Calu3 (cell line): ENCODE data around the gene PICALM. TPM values are rescaled to one million over a fixed set of nuclear protein-coding genes. Genes with fewer than 3 reads are reported as not detected.

Source experiments
- BruUV-seq: library from RNA; stranded (reverse); fragments of 400-500 nt; replicated peaks from 2 replicates; lab custom pipeline; 2021; lab: Mats Ljungman, UMichigan
- CTCF ChIA-PET: fragments of 300-600 bp; sonication (Branson Sonifier 250); formaldehyde crosslinking; loops from one replicate; lab custom pipeline; 2022; ENCODE audit warnings: antibody characterized with exemption; lab: Charles Lee
- DNase-seq: peaks from one replicate; pipeline ENCODE4 v3.0.0; 2022
- H3K27ac Mint-ChIP-seq: one replicate; pipeline ENCODE4 v1.8.0; 2022; ENCODE audit warnings: mixed read lengths; ENCODE audit not compliant: unreplicated experiment
- H3K27me3 Mint-ChIP-seq: one replicate; pipeline ENCODE4 v1.8.0; 2022; ENCODE audit warnings: mixed read lengths; ENCODE audit not compliant: unreplicated experiment
- H3K36me3 Mint-ChIP-seq: one replicate; pipeline ENCODE4 v1.8.0; 2022; ENCODE audit warnings: mild to moderate bottlenecking, moderate library complexity, mixed read lengths; ENCODE audit not compliant: insufficient read depth, unreplicated experiment
- H3K4me1 Mint-ChIP-seq: one replicate; pipeline ENCODE4 v1.8.0; 2022; ENCODE audit warnings: mild to moderate bottlenecking, low read depth, mixed read lengths; ENCODE audit not compliant: unreplicated experiment
- H3K4me3 Mint-ChIP-seq: one replicate; pipeline ENCODE4 v1.8.0; 2022; ENCODE audit warnings: mild to moderate bottlenecking, low read depth, moderate library complexity, mixed read lengths; ENCODE audit not compliant: unreplicated experiment
- H3K9me3 Mint-ChIP-seq: one replicate; pipeline ENCODE4 v1.8.0; 2022; ENCODE audit warnings: low read depth, mixed read lengths; ENCODE audit not compliant: unreplicated experiment
- CTCF ChIP-seq: fragments of 200-600 bp; IDR thresholded peaks from one replicate; pipeline ENCODE4 v1.8.0; 2022; ENCODE audit warnings: antibody characterized with exemption; ENCODE audit not compliant: unreplicated experiment
- intact Hi-C: fragments of 100-400 bp; cut with micrococcal nuclease; formaldehyde crosslinking; loops from one replicate; pipeline ENCODE4 v1.10.0; 2022; ENCODE audit not compliant: unreplicated experiment
- total RNA-seq: library from RNA; stranded (reverse); gene quantifications from 2 replicates; pipeline ENCODE4 v1.2.3, GENCODE V29; 2022

PICALM gene
- total RNA-seq, 1 experiment from 2014 or later: 124 TPM

GRCh38 chr11:85988780-85989179 is 80.1 kb downstream of the PICALM start:
- CTCF ChIA-PET: interaction anchor here (0.5 kb wide), 1 partner anchor 29 kb away, joined by 3 read pairs; no protein-coding TSS in a partner anchor
- no peak for DNase-seq
- H3K27me3 Mint-ChIP-seq: no peaks in the 10 kb centered on the region
- no peaks in the 10 kb centered on the region for H3K4me1 Mint-ChIP-seq
- H3K9me3 Mint-ChIP-seq: no peaks in the 10 kb centered on the region
- no TSS peak for BruUV-seq
- intact Hi-C loops: no loop called here
- no peak for TF ChIP-seq CTCF
- no peak overlapping the region for H3K4me3 Mint-ChIP-seq
- peaks cover 6% of the 10 kb centered on the region for H3K36me3 Mint-ChIP-seq
- no peak overlapping the region for H3K27ac Mint-ChIP-seq

GRCh38 chr11:85977751-85978160 is 91.1 kb downstream of the PICALM start:
- CTCF ChIA-PET: no interaction called here
- no peak overlapping the region for H3K27ac Mint-ChIP-seq
- TF ChIP-seq CTCF: no peak
- intact Hi-C loops: no loop called here
- no peak for DNase-seq
- no peaks in the 10 kb centered on the region for H3K27me3 Mint-ChIP-seq
- H3K36me3 Mint-ChIP-seq: peaks cover 22% of the 10 kb centered on the region
- H3K4me1 Mint-ChIP-seq: no peaks in the 10 kb centered on the region
- no TSS peak for BruUV-seq
- no peak overlapping the region for H3K4me3 Mint-ChIP-seq
- H3K9me3 Mint-ChIP-seq: no peaks in the 10 kb centered on the region

GRCh38 chr11:85976525-85976924 is 92.4 kb downstream of the PICALM start:
- no TSS peak for BruUV-seq
- Mint-ChIP-seq H3K36me3 (peaks cover 24% of the 10 kb centered on the region), H3K4me3 (no peak overlapping the region), H3K27ac (no peak overlapping the region), H3K9me3 (no peaks in the 10 kb centered on the region), H3K4me1 (no peaks in the 10 kb centered on the region), H3K27me3 (no peaks in the 10 kb centered on the region)
- no peak for TF ChIP-seq CTCF
- DNase-seq: no peak
- intact Hi-C loops: no loop called here
- CTCF ChIA-PET: no interaction called here

GRCh38 chr11:85974122-85974521 is 94.8 kb downstream of the PICALM start:
- no peak overlapping the region for H3K4me3 Mint-ChIP-seq
- CTCF ChIA-PET: no interaction called here
- no peaks in the 10 kb centered on the region for H3K9me3 Mint-ChIP-seq
- no peak for TF ChIP-seq CTCF
- H3K27me3 Mint-ChIP-seq: no peaks in the 10 kb centered on the region
- no TSS peak for BruUV-seq
- no peaks in the 10 kb centered on the region for H3K4me1 Mint-ChIP-seq
- peaks cover 35% of the 10 kb centered on the region for H3K36me3 Mint-ChIP-seq
- intact Hi-C loops: no loop called here
- H3K27ac Mint-ChIP-seq: no peak overlapping the region
- no peak for DNase-seq
